HepG2 (cell line): ENCODE results near the gene JADE2.

Source experiments
- AHR ChIP-seq: IDR thresholded peaks from 2 replicates; pipeline ENCODE4 v1.6.1; 2018; ENCODE audit warnings: missing genetic modification reagents, missing compliant biosample characterization
- CTCF ChIP-seq: sonication (generic); formaldehyde crosslinking; IDR thresholded peaks from 2 replicates; pipeline ENCODE4 v1.5.0; 2020; ENCODE audit warnings: mild to moderate bottlenecking, missing genetic modification reagents, moderate library complexity
- E2F5 ChIP-seq: sonication (generic); formaldehyde crosslinking; conservative IDR thresholded peaks from 2 replicates; pipeline ENCODE4 v1.4.0; 2020; ENCODE audit warnings: missing genetic modification reagents
- FOXM1 ChIP-seq: sonication (generic); formaldehyde crosslinking; IDR thresholded peaks from 2 replicates; pipeline ENCODE4 v1.5.0; 2020; ENCODE audit warnings: missing genetic modification reagents
- HIVEP1 ChIP-seq: sonication (generic); formaldehyde crosslinking; IDR thresholded peaks from 2 replicates; pipeline ENCODE4 v1.4.0; 2020; ENCODE audit warnings: mild to moderate bottlenecking, missing genetic modification reagents
- KDM3A ChIP-seq: IDR thresholded peaks from 2 replicates; pipeline ENCODE4 v1.6.1; 2018; ENCODE audit warnings: low read depth, missing compliant biosample characterization
- ONECUT2 ChIP-seq: sonication (generic); formaldehyde crosslinking; IDR thresholded peaks from 2 replicates; pipeline ENCODE4 v1.4.0; 2020; ENCODE audit warnings: missing genetic modification reagents
- POLR2A ChIP-seq, 2 experiments: IDR thresholded peaks; 2 replicates each; pipeline ENCODE4 v1.6.1; 2011; ENCODE audit warnings: low read depth in 2 of 2, low read length in 2 of 2, mild to moderate bottlenecking in 1 of 2, moderate library complexity in 1 of 2; ENCODE audit not compliant: insufficient read depth in 1 of 2
- RAD21 ChIP-seq: fragments of 450-650 bp; formaldehyde crosslinking; IDR thresholded peaks from 2 replicates; pipeline ENCODE4 v1.5.0; 2020; ENCODE audit warnings: mild to moderate bottlenecking
- SRSF9 ChIP-seq: fragments of 200-400 bp; formaldehyde crosslinking; IDR thresholded peaks from 2 replicates; pipeline ENCODE4 v1.6.1; 2018; ENCODE audit warnings: borderline replicate concordance, mild to moderate bottlenecking, low read depth, low read length; ENCODE audit not compliant: insufficient read depth, poor library complexity, severe bottlenecking
- TERF1 ChIP-seq: sonication (generic); formaldehyde crosslinking; IDR thresholded peaks from 2 replicates; pipeline ENCODE4 v1.8.0; 2022; ENCODE audit warnings: mild to moderate bottlenecking, missing genetic modification reagents, moderate library complexity
- U2AF2 ChIP-seq: fragments of 200-400 bp; formaldehyde crosslinking; IDR thresholded peaks from 2 replicates; pipeline ENCODE4 v1.6.1; 2017; ENCODE audit warnings: low read depth, mild to moderate bottlenecking, low read length
- USF2 ChIP-seq, 2 experiments: sonication (generic) in 1 of 2; formaldehyde crosslinking in 1 of 2; IDR thresholded peaks; 2 replicates each; pipeline versions ENCODE4 v1.5.1 to v1.6.1; 2011 to 2020; ENCODE audit warnings: borderline replicate concordance in 1 of 2, low read depth in 1 of 2, low read length in 1 of 2, mild to moderate bottlenecking in 1 of 2, missing genetic modification reagents in 1 of 2, moderate library complexity in 1 of 2

- no peak for TF ChIP-seq POLR2A (IDR thresholded peaks at IDR 0.05; ENCODE audit: insufficient read depth in 1 of 2, low read depth in 2 of 2, low read length in 2 of 2)
- TF ChIP-seq USF2 (IDR thresholded peaks at IDR 0.05; ENCODE audit: low read depth, low read length) = no peak
- no peak for TF ChIP-seq USF2 (CRISPR knock-in tag; IDR thresholded peaks at IDR 0.05; ENCODE audit: borderline replicate concordance)
- TF ChIP-seq AHR (CRISPR knock-in tag) = no peak
- no peak for TF ChIP-seq SRSF9
- TF ChIP-seq E2F5 = no peak
- no peak for TF ChIP-seq CTCF (CRISPR knock-in tag)
- TF ChIP-seq FOXM1 = no peak
- TF ChIP-seq ONECUT2 (CRISPR knock-in tag) = no peak
- no peak for TF ChIP-seq HIVEP1 (CRISPR knock-in tag)
- no peak for TF ChIP-seq RAD21 (CRISPR knock-in tag)
- no peak for TF ChIP-seq KDM3A (CRISPR knock-in tag)
- TF ChIP-seq U2AF2 = no peak
- TF ChIP-seq TERF1 (CRISPR knock-in tag) = no peak
These were observed 81.3 kb downstream of the JADE2 start for GRCh38 chr5:134606726-134607125.
